Mesendoderm (in vitro differentiated cells): ENCODE results near the gene EMCN.

Source experiments
- DNase-seq: peaks from one replicate; pipeline ENCODE4 v3.0.0; 2013
- H2AK5ac ChIP-seq: 2 replicates; pipeline ENCODE4 v1.6.1; 2013; ENCODE audit warnings: low read length, inconsistent platforms
- H2BK120ac ChIP-seq: 2 replicates; pipeline ENCODE4 v1.6.1; 2013; ENCODE audit warnings: low read depth, mild to moderate bottlenecking, low read length, moderate library complexity, mixed read lengths
- H2BK15ac ChIP-seq: replicated peaks from 2 replicates; pipeline ENCODE4 v1.6.1; 2013; ENCODE audit warnings: low read depth, mild to moderate bottlenecking, moderate library complexity
- H2BK5ac ChIP-seq: 2 replicates; pipeline ENCODE4 v1.6.1; 2013; ENCODE audit warnings: low read length, inconsistent platforms
- H3K18ac ChIP-seq: 2 replicates; pipeline ENCODE4 v1.6.1; 2013; ENCODE audit warnings: mild to moderate bottlenecking, low read length, mixed read lengths
- H3K23ac ChIP-seq: one replicate; pipeline ENCODE4 v1.6.1; 2013; ENCODE audit warnings: low read length
- H3K27ac ChIP-seq: 2 replicates; pipeline ENCODE4 v1.5.1; 2013; ENCODE audit warnings: low read depth, mild to moderate bottlenecking, inconsistent platforms, low read length, moderate library complexity
- H3K27me3 ChIP-seq: 2 replicates; pipeline ENCODE4 v1.6.1; 2013; ENCODE audit warnings: low read length, control low read depth, mild to moderate bottlenecking, inconsistent platforms; ENCODE audit not compliant: insufficient read depth, poor library complexity
- H3K36me3 ChIP-seq: 2 replicates; pipeline ENCODE4 v1.6.1; 2013; ENCODE audit warnings: low read length, inconsistent platforms; ENCODE audit not compliant: control insufficient read depth, insufficient read depth
- H3K4ac ChIP-seq: one replicate; pipeline ENCODE4 v1.6.1; 2013; ENCODE audit warnings: low read depth, mild to moderate bottlenecking, low read length, moderate library complexity
- H3K4me1 ChIP-seq: 2 replicates; pipeline ENCODE4 v1.6.1; 2013; ENCODE audit warnings: low read depth, low read length, inconsistent platforms; ENCODE audit not compliant: control insufficient read depth
- H3K4me2 ChIP-seq: 2 replicates; pipeline ENCODE4 v1.6.1; 2013; ENCODE audit warnings: low read length
- H3K4me3 ChIP-seq: 2 replicates; pipeline ENCODE4 v1.5.1; 2013; ENCODE audit warnings: mild to moderate bottlenecking, low read length
- H3K56ac ChIP-seq: one replicate; pipeline ENCODE4 v1.6.1; 2013; ENCODE audit warnings: low read length
- H3K79me1 ChIP-seq: 2 replicates; pipeline ENCODE4 v1.6.1; 2013; ENCODE audit warnings: low read length, inconsistent platforms
- H3K79me2 ChIP-seq: 2 replicates; pipeline ENCODE4 v1.6.1; 2013; ENCODE audit warnings: mild to moderate bottlenecking, low read length; ENCODE audit not compliant: control insufficient read depth, insufficient read depth
- H3K9ac ChIP-seq: 2 replicates; pipeline ENCODE4 v1.6.1; 2013; ENCODE audit warnings: low read length, inconsistent platforms
- H4K5ac ChIP-seq: one replicate; pipeline ENCODE4 v1.6.1; 2013; ENCODE audit warnings: low read length
- H4K8ac ChIP-seq: one replicate; pipeline ENCODE4 v1.6.1; 2013; ENCODE audit warnings: low read depth, mild to moderate bottlenecking, control low read depth, low read length, moderate library complexity
- WGBS: extraction: QIAGEN DNeasy Blood & Tissue Kit; methylation state at CpG from one replicate; pipeline ENCODE4 v1.1.7; 2013; ENCODE audit warnings: low lambda C conversion rate, missing lambda C conversion rate; ENCODE audit not compliant: insufficient coverage; ENCODE audit errors: extremely low coverage; 5-methylcytosine and 5-hydroxymethylcytosine counted together

EMCN gene

GRCh38 chr4:100508691-100509090 is 9.1 kb downstream of the EMCN start:
- H3K27me3 ChIP-seq, result no peaks in the 10 kb centered on the region
- H3K9ac ChIP-seq, result no peak overlapping the region
- H3K79me2 ChIP-seq, result no peaks in the 10 kb centered on the region
- WGBS, result no CpG with 5 or more reads among the region's 3 CpGs
- no peak overlapping the region for H2BK5ac ChIP-seq
- H3K79me1 ChIP-seq, result no peaks in the 10 kb centered on the region
- no peak overlapping the region for H3K27ac ChIP-seq
- H3K4ac ChIP-seq, result no peak overlapping the region
- no peak overlapping the region for H2AK5ac ChIP-seq
- no peak for DNase-seq
- H4K5ac ChIP-seq, result no peak overlapping the region
- no peak overlapping the region for H3K4me3 ChIP-seq
- H3K36me3 ChIP-seq, result no peaks in the 10 kb centered on the region
- no peak overlapping the region for H2BK120ac ChIP-seq
- no peaks in the 10 kb centered on the region for H3K4me1 ChIP-seq
- no peak overlapping the region for H4K8ac ChIP-seq
- no peak overlapping the region for H3K23ac ChIP-seq
- H3K18ac ChIP-seq, result no peak overlapping the region
- no peak overlapping the region for H2BK15ac ChIP-seq
- H3K4me2 ChIP-seq, result no peak overlapping the region
- no peak overlapping the region for H3K56ac ChIP-seq

DNA sequence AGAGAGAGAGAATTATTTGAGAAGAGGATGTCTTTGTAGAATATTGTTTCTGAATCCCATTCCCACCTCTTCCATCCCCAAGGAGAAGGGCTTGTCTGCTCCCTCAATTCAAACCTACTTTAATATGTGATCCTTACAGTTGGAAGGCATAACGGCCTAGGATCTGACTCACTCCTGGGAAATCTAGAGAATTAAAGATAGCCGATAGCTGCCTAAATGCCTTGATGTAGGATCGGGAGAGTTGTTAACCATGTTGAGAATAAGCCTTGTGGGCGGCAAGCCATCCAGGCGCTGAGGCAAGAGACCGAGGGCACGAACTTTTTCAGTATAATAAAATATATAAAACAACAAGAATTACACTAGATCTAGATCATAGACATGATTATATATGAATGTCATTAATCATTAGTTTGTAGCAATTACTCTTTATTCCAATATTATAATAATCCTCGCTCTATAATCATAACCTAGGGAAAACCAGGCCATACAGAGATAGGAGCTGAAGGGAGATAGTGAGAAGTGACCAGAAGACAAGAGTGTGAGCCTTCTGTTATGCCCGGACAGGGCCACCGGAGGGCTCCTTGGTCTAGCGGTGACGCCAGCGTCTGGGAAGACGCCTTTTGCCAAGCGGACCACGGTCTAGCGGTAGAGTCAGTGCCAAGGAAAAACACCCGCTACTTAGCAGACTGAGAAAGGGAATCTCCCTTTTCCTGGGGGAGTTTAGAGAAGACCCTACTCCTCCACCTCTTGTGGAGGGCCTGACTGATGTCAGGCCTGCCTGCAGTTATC is 13.5 kb downstream of the EMCN start:
- no peak overlapping the region for H4K5ac ChIP-seq
- H3K27ac ChIP-seq, result no peak overlapping the region
- H4K8ac ChIP-seq, result peak overlapping the region; percentile 97
- H3K4me3 ChIP-seq, result no peak overlapping the region
- no peaks in the 10 kb centered on the region for H3K79me1 ChIP-seq
- no peak overlapping the region for H3K9ac ChIP-seq
- WGBS, result no CpG with 5 or more reads among the region's 18 CpGs
- no peak overlapping the region for H2AK5ac ChIP-seq
- H3K79me2 ChIP-seq, result no peaks in the 10 kb centered on the region
- H2BK120ac ChIP-seq, result no peak overlapping the region
- no peak overlapping the region for H3K23ac ChIP-seq
- H3K4ac ChIP-seq, result no peak overlapping the region
- no peak overlapping the region for H3K18ac ChIP-seq
- H3K4me1 ChIP-seq, result no peaks in the 10 kb centered on the region
- DNase-seq, result peak; percentile 22
- H3K4me2 ChIP-seq, result no peak overlapping the region
- no peak overlapping the region for H3K56ac ChIP-seq
- H3K27me3 ChIP-seq, result no peaks in the 10 kb centered on the region
- H2BK5ac ChIP-seq, result no peak overlapping the region
- H2BK15ac ChIP-seq, result no peak overlapping the region
- H3K36me3 ChIP-seq, result no peaks in the 10 kb centered on the region

- Histone ChIP-seq H2BK5ac (no peak overlapping the region), H3K4me1 (no peaks in the 10 kb centered on the region), H3K4me2 (no peak overlapping the region), H4K8ac (no peak overlapping the region), H4K5ac (no peak overlapping the region), H3K36me3 (no peaks in the 10 kb centered on the region), H3K23ac (no peak overlapping the region), H3K27me3 (no peaks in the 10 kb centered on the region), H3K27ac (no peak overlapping the region), H2BK15ac (no peak overlapping the region), H3K4me3 (no peak overlapping the region), H3K4ac (no peak overlapping the region), H3K56ac (no peak overlapping the region), H2AK5ac (no peak overlapping the region), H2BK120ac (no peak overlapping the region), H3K9ac (no peak overlapping the region), H3K79me1 (no peaks in the 10 kb centered on the region), H3K18ac (no peak overlapping the region), H3K79me2 (no peaks in the 10 kb centered on the region)
- no peak for DNase-seq
Observed at GRCh38 chr4:100497791-100498190, 20.0 kb downstream of the EMCN start.

DNA sequence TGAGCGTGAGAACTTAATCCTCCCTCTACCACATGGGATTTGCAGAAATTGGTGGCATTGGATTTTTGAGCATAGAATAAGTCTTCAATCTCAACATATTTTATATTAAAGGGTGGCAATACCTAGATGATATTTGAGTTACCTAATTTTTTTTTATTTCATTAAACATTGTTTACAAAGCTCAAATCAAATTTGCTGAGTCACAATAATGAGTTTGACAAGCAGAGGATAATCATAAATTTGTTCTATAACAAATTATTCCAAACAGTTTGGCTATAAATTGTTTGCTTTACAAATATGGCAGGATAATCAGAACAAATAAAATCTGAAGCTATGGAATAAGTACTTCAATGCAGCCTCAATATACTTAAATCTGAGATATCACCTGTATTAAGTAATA is 22.7 kb downstream of the EMCN start:
- Histone ChIP-seq H2BK120ac (no peak overlapping the region), H4K8ac (no peak overlapping the region), H3K9ac (no peak overlapping the region), H3K27ac (no peak overlapping the region), H2BK5ac (no peak overlapping the region), H3K4ac (no peak overlapping the region), H3K27me3 (no peaks in the 10 kb centered on the region), H2AK5ac (no peak overlapping the region), H3K79me2 (no peaks in the 10 kb centered on the region), H3K18ac (no peak overlapping the region), H3K23ac (no peak overlapping the region), H3K56ac (no peak overlapping the region), H3K4me1 (no peaks in the 10 kb centered on the region), H4K5ac (no peak overlapping the region), H3K4me3 (no peak overlapping the region), H3K36me3 (no peaks in the 10 kb centered on the region), H2BK15ac (no peak overlapping the region), H3K4me2 (no peak overlapping the region), H3K79me1 (no peaks in the 10 kb centered on the region)
- WGBS, result no CpG with 5 or more reads among the region's 1 CpG
- no peak for DNase-seq

DNA sequence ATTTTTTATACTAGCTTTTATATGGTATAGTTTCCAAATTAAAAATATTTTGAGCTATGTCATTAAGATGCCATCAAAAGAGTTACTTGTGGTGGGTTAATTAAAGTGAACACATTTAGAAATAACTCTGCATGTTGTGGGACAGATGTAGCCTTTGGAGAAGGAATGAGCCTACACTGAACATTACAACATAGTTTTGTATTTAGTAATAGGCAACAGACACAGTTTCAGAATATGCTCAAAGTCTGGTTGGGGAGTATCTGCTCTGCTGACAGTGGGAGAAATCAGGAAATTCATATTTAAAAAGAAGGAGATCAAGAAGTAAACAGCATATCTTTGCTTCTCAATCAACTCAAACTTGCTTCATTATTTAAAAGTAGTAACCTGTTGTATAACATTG is 23.7 kb downstream of the EMCN start:
- H3K23ac ChIP-seq, result no peak overlapping the region
- no peak overlapping the region for H3K4me3 ChIP-seq
- no peak overlapping the region for H2BK5ac ChIP-seq
- no peak for DNase-seq
- no peaks in the 10 kb centered on the region for H3K4me1 ChIP-seq
- H2AK5ac ChIP-seq, result no peak overlapping the region
- H2BK120ac ChIP-seq, result no peak overlapping the region
- no peaks in the 10 kb centered on the region for H3K27me3 ChIP-seq
- H3K4me2 ChIP-seq, result no peak overlapping the region
- H3K18ac ChIP-seq, result no peak overlapping the region
- H4K8ac ChIP-seq, result no peak overlapping the region
- no peaks in the 10 kb centered on the region for H3K36me3 ChIP-seq
- H3K79me2 ChIP-seq, result no peaks in the 10 kb centered on the region
- no peak overlapping the region for H4K5ac ChIP-seq
- no peak overlapping the region for H2BK15ac ChIP-seq
- H3K9ac ChIP-seq, result no peak overlapping the region
- H3K56ac ChIP-seq, result no peak overlapping the region
- H3K79me1 ChIP-seq, result no peaks in the 10 kb centered on the region
- H3K27ac ChIP-seq, result no peak overlapping the region
- no peak overlapping the region for H3K4ac ChIP-seq

DNA sequence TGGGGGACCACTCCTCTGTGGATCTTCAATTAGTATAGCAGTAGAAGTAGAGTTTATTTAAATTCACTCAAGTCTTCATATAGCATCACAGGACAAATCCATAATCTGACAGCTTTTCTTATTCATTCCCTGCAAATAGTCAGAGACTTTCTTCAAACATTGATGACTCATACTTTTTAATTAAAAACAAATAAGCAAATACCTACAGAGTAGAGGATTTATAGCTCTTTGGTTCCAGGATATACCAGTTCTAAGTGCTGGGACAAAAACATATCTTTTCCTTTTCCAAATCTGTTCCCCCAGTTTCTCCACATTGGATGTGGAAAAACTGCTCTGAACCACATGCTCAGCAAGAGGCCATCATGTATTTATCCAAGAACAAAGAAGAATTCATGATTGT is 24.1 kb downstream of the EMCN start:
- Histone ChIP-seq H3K4me3 (no peak overlapping the region), H2BK5ac (no peak overlapping the region), H3K56ac (no peak overlapping the region), H3K4ac (no peak overlapping the region), H3K27ac (no peak overlapping the region), H2BK120ac (no peak overlapping the region), H4K5ac (no peak overlapping the region), H3K9ac (no peak overlapping the region), H3K27me3 (no peaks in the 10 kb centered on the region), H3K18ac (no peak overlapping the region), H2AK5ac (no peak overlapping the region), H3K23ac (no peak overlapping the region), H3K36me3 (no peaks in the 10 kb centered on the region), H3K79me2 (no peaks in the 10 kb centered on the region), H3K4me1 (no peaks in the 10 kb centered on the region), H3K79me1 (no peaks in the 10 kb centered on the region), H2BK15ac (no peak overlapping the region), H4K8ac (no peak overlapping the region), H3K4me2 (no peak overlapping the region)
- DNase-seq, result no peak
